HepG2 (cell line): ENCODE results near the gene CLBA1. TPM values are rescaled to one million over a fixed set of nuclear protein-coding genes. Genes with fewer than 3 reads are reported as not detected.
A peak's percentile ranks its signal among the peaks of the same experiment; 100 is the strongest.

ENCODE experiments used
- ATAC-seq: fragments of 200-7000 bp; cut with Tn5 transposase; 3 replicates; pipeline ENCODE4 v1.9.1; 2020; ENCODE audit warnings: mild to moderate bottlenecking, moderate library complexity
- BruUV-seq: library from RNA; stranded (reverse); fragments of 400-500 nt; replicated peaks from 2 replicates; lab custom pipeline; 2021; lab: Mats Ljungman, UMichigan
- CTCF ChIA-PET: fragments of 300-600 bp; formaldehyde crosslinking; extraction: SDS; loops from one replicate; lab custom pipeline; 2021; ENCODE audit warnings: low total read pairs, inconsistent platforms, low intra/inter-chr PET ratio; lab: Yijun Ruan, JAX
- POLR2A ChIA-PET: fragments of 350-600 bp; sonication (Branson Sonifier 250); formaldehyde crosslinking; loops from one replicate; lab custom pipeline; 2020; ENCODE audit warnings: antibody characterized with exemption, inconsistent platforms; lab: Yijun Ruan, JAX
- DNase-seq: peaks from one replicate; pipeline ENCODE4 v3.0.0-alpha.2; 2015; ENCODE audit warnings: low spot score
- FAIRE-seq: peaks from 3 replicates; lab custom pipeline; 2011; peaks lifted over from hg19 to GRCh38; lab: Jason Lieb, UNC
- H2AFZ ChIP-seq: one replicate; pipeline ENCODE4 v1.6.1; 2011; ENCODE audit warnings: low read length, inconsistent platforms
- H3K27ac ChIP-seq: fragments of 300-600 bp; 3 replicates; pipeline ENCODE4 v1.8.0; 2011; ENCODE audit warnings: mixed run types, mild to moderate bottlenecking, mixed read lengths, low read length, inconsistent platforms; ENCODE audit not compliant: insufficient read depth; ENCODE audit errors: extremely low read length
- H3K27me3 ChIP-seq, 2 experiments: fragments of 200-600 bp in 1 of 2; 2 replicates in 1 of 2; 3 replicates in 1 of 2; pipeline versions ENCODE4 v1.6.0 to v1.8.0; 2011; ENCODE audit warnings: low read length in 2 of 2, mild to moderate bottlenecking in 2 of 2, moderate library complexity in 2 of 2, inconsistent platforms in 1 of 2; ENCODE audit not compliant: insufficient read depth in 2 of 2, control insufficient read depth in 1 of 2
- H3K36me3 ChIP-seq, 2 experiments: fragments of 200-600 bp in 1 of 2; replicated peaks in 1 of 2; 2 replicates in 1 of 2; 3 replicates in 1 of 2; pipeline versions ENCODE4 v1.5.1 to v1.8.0; 2011; ENCODE audit warnings: low read length in 2 of 2, inconsistent platforms in 1 of 2; ENCODE audit not compliant: insufficient read depth in 2 of 2, control insufficient read depth in 1 of 2
- H3K4me1 ChIP-seq: 2 replicates; pipeline ENCODE4 v1.5.1; 2012; ENCODE audit warnings: low read length, inconsistent platforms; ENCODE audit not compliant: insufficient read depth
- H3K4me2 ChIP-seq: 2 replicates; pipeline ENCODE4 v1.6.0; 2011; ENCODE audit warnings: low read depth, low read length, inconsistent platforms
- H3K4me3 ChIP-seq, 3 experiments: fragments of 200-600 bp in 1 of 3; sonication (generic), shearing (Covaris generic) in 1 of 3; replicated peaks in 1 of 3; 2 replicates each; pipeline ENCODE4 v1.5.1; 2011 to 2016; ENCODE audit warnings: low read length in 3 of 3, inconsistent platforms in 2 of 3, low read depth in 2 of 3, mild to moderate bottlenecking in 2 of 3, control low read depth in 1 of 3, mixed read lengths in 1 of 3; ENCODE audit not compliant: insufficient read depth in 1 of 3
- H3K79me2 ChIP-seq: one replicate; pipeline ENCODE4 v1.6.1; 2011; ENCODE audit warnings: low read length, inconsistent platforms; ENCODE audit not compliant: insufficient read depth
- H3K9ac ChIP-seq: 2 replicates; pipeline ENCODE4 v1.6.0; 2011; ENCODE audit warnings: mild to moderate bottlenecking, low read depth, low read length, inconsistent platforms; ENCODE audit not compliant: insufficient read depth
- H3K9me3 ChIP-seq: 2 replicates; pipeline ENCODE4 v1.5.1; 2012; ENCODE audit warnings: mild to moderate bottlenecking, low read length
- H4K20me1 ChIP-seq: 2 replicates; pipeline ENCODE4 v1.6.0; 2011; ENCODE audit warnings: inconsistent platforms, mild to moderate bottlenecking, low read length, moderate library complexity; ENCODE audit not compliant: insufficient read depth
- ATF4 ChIP-seq, 2 experiments: fragments of 450-650 bp in 1 of 2; sonication (generic) in 1 of 2; formaldehyde crosslinking; IDR thresholded peaks; 2 replicates each; pipeline versions ENCODE4 v1.5.0 to v1.8.0; 2020 to 2022; ENCODE audit warnings: mild to moderate bottlenecking in 1 of 2, missing genetic modification reagents in 1 of 2
- CREB1 ChIP-seq, 2 experiments: fragments of 450-650 bp in 1 of 2; IDR thresholded peaks; 2 replicates each; pipeline ENCODE4 v1.6.1; 2016 to 2017; ENCODE audit warnings: control low read depth in 1 of 2, mild to moderate bottlenecking in 1 of 2, missing compliant biosample characterization in 1 of 2, missing genetic modification characterization in 1 of 2
- FOXK1 ChIP-seq: sonication (generic); formaldehyde crosslinking; IDR thresholded peaks from 2 replicates; pipeline ENCODE4 v1.4.0; 2020; ENCODE audit warnings: low read depth, missing genetic modification reagents, borderline replicate concordance
- HDAC1 ChIP-seq: sonication (generic); formaldehyde crosslinking; IDR thresholded peaks from 2 replicates; pipeline ENCODE4 v1.5.1; 2020; ENCODE audit warnings: mild to moderate bottlenecking, missing genetic modification reagents
- KMT2B ChIP-seq: IDR thresholded peaks from 2 replicates; pipeline ENCODE4 v1.6.1; 2016; ENCODE audit warnings: missing genetic modification reagents, missing compliant biosample characterization
- MTF1 ChIP-seq: sonication (generic); formaldehyde crosslinking; IDR thresholded peaks from 2 replicates; pipeline ENCODE4 v1.5.0; 2020; ENCODE audit warnings: missing genetic modification reagents
- NONO ChIP-seq, 2 experiments: fragments of 450-650 bp in 1 of 2; sonication (generic) in 1 of 2; formaldehyde crosslinking in 1 of 2; IDR thresholded peaks in 1 of 2; conservative IDR thresholded peaks in 1 of 2; 2 replicates each; pipeline versions ENCODE4 v1.6.1 to v1.8.0; 2017 to 2022; ENCODE audit warnings: mild to moderate bottlenecking in 1 of 2, missing genetic modification reagents in 1 of 2, moderate library complexity in 1 of 2
- SAP130 ChIP-seq: IDR thresholded peaks from 2 replicates; pipeline ENCODE4 v1.6.1; 2016; ENCODE audit warnings: low read depth
- SMAD3 ChIP-seq: sonication (generic); formaldehyde crosslinking; IDR thresholded peaks from 2 replicates; pipeline ENCODE4 v1.4.0; 2020; ENCODE audit warnings: missing genetic modification reagents
- ZFX ChIP-seq: sonication (generic); formaldehyde crosslinking; IDR thresholded peaks from 2 replicates; pipeline ENCODE4 v1.4.0; 2020; ENCODE audit warnings: mild to moderate bottlenecking, low read depth, missing genetic modification reagents, moderate library complexity
- ZNF230 ChIP-seq: sonication (generic); formaldehyde crosslinking; IDR thresholded peaks from 2 replicates; pipeline ENCODE4 v1.4.0; 2020; ENCODE audit warnings: mild to moderate bottlenecking, missing genetic modification reagents
- ZNF510 ChIP-seq: sonication (generic); formaldehyde crosslinking; IDR thresholded peaks from 2 replicates; pipeline ENCODE4 v1.4.0; 2020; ENCODE audit warnings: low read depth, mild to moderate bottlenecking, missing genetic modification reagents
- ZNF615 ChIP-seq: sonication (generic); formaldehyde crosslinking; IDR thresholded peaks from 2 replicates; pipeline ENCODE4 v1.5.0; 2020; ENCODE audit warnings: mild to moderate bottlenecking, missing genetic modification reagents, borderline replicate concordance
- ZNF713 ChIP-seq: sonication (generic); formaldehyde crosslinking; IDR thresholded peaks from 2 replicates; pipeline ENCODE4 v1.4.0; 2020; ENCODE audit warnings: mild to moderate bottlenecking, missing genetic modification reagents
- WGBS: methylation state at CpG from one replicate; pipeline ENCODE4 v1.1.6; 2017; ENCODE audit warnings: low lambda C conversion rate; 5-methylcytosine and 5-hydroxymethylcytosine counted together
- in situ Hi-C: cut with HindIII; loops from 2 replicates; pipeline ENCODE4 v1.10.0; 2017; ENCODE audit warnings: low pct_unique_long_range_greater_than_20kb; ENCODE audit not compliant: extremely low pct_ligation_motif_present
- intact Hi-C: fragments of 100-400 bp; cut with micrococcal nuclease; formaldehyde crosslinking; loops from one replicate; pipeline ENCODE4 v1.10.0; 2022; ENCODE audit not compliant: unreplicated experiment
- polyA plus RNA-seq, 8 experiments: library from polyadenylated mRNA; depleted of rRNA in 3 of 8; stranded (reverse) in 7 of 8; unstranded in 1 of 8; fragments of >200 nt; fragmentation: Illumina TruSeq in 4 of 8; extraction: Trizol in 4 of 8; gene quantifications; 2 replicates each; pipeline versions ENCODE4 v1.2.1 to v1.2.3, GENCODE V29; 2011 to 2016; ENCODE audit warnings: low read depth in 4 of 8, missing spikeins in 1 of 8, mixed read lengths in 1 of 8; ENCODE audit not compliant: insufficient read depth in 1 of 8
- total RNA-seq, 5 experiments: library from RNA; depleted of rRNA; stranded (reverse); fragments of >200 nt; fragmentation: Illumina TruSeq; extraction: Trizol; gene quantifications; 2 replicates each; pipeline ENCODE4 v1.2.3, GENCODE V29; 2016; ENCODE audit warnings: low read depth in 1 of 5
- TF ChIP-seq, protein P1 (sequence below): sonication (generic); formaldehyde crosslinking; IDR thresholded peaks from 2 replicates; pipeline ENCODE4 v1.5.0; 2020; ENCODE audit warnings: mild to moderate bottlenecking, missing genetic modification reagents, moderate library complexity
- TF ChIP-seq, protein P2 (sequence below): sonication (generic); formaldehyde crosslinking; IDR thresholded peaks from 2 replicates; pipeline ENCODE4 v1.9.0; 2021; ENCODE audit warnings: missing genetic modification reagents, borderline replicate concordance

Gene CLBA1
- total and polyA plus RNA-seq, 2 of the 13 experiments (the other 11 are each of a cell fraction or from before 2014, with no cell fraction given) = 1.2 to 1.4 TPM

GRCh38 chr14:105021656-105022275 is 36.2 kb downstream of the CLBA1 start:
- Histone ChIP-seq H3K4me3 (peak overlapping the region; percentile 58 to 79 (median 70)), H4K20me1 (peaks cover 7% of the 10 kb centered on the region), H2AFZ (peak overlapping the region; percentile 48), H3K9me3 (no peaks in the 10 kb centered on the region), H3K27ac (peak overlapping the region; percentile 69), H3K36me3 (peaks cover 0 to 3% of the 10 kb centered on the region in 2 experiments; a peak in 1 of 5 replicates), H3K4me2 (peak overlapping the region; percentile 93), H3K4me1 (peaks cover 55% of the 10 kb centered on the region), H3K9ac (peak overlapping the region; percentile 78), H3K27me3 (no peaks in the 10 kb centered on the region; a peak in 1 of 5 replicates), H3K79me2 (peaks cover 40% of the 10 kb centered on the region)
- DNase-seq = peak; percentile 47
- TSS peak; percentile 90 for BruUV-seq
- POLR2A ChIA-PET = interaction anchor here (0.9 to 3.6 kb wide), 4 partner anchors 17 to 269 kb away, joined by 3 to 18 read pairs (median 6); partner anchors contain the start of genes CLBA1 and SIVA1
- peak; percentile 63 for FAIRE-seq
- CTCF ChIA-PET = interaction anchor here (3.6 kb wide), 1 partner anchor 23 kb away, joined by 20 read pairs; no protein-coding TSS in a partner anchor
- intact Hi-C loops = loop anchor here (2.0 to 5.0 kb wide), 2 partner anchors 23 to 44 kb away; partner anchors contain the start of gene AHNAK2
- 14% methylated on average over 20 of the region's 20 CpGs for WGBS
- in situ Hi-C loops = no loop called here
- peak; percentile 2; the same call in 1 of the 3 replicates for ATAC-seq
- TF ChIP-seq KMT2B (CRISPR knock-in tag) (no peak; the same call in 1 of the 2 replicates), NONO (IDR thresholded peaks at IDR 0.05) (no peak), NONO (CRISPR knock-in tag; conservative IDR thresholded peaks at IDR 0.05) (peak; percentile 67; the same call in 1 of the 2 replicates), ATF4 (CRISPR knock-in tag; IDR thresholded peaks at IDR 0.05) (0 out of 4 replicates have a peak, but pooled peaks of 1 of the 2 experiments have one; percentile 31), CREB1 (IDR thresholded peaks at IDR 0.05) (no peak), CREB1 (CRISPR knock-in tag; IDR thresholded peaks at IDR 0.05) (peak; percentile 40), ZNF230 (CRISPR knock-in tag) (0 out of 2 replicates have a peak, but pooled peaks have one; percentile 77), SMAD3 (CRISPR knock-in tag) (no peak), FOXK1 (CRISPR knock-in tag) (0 out of 2 replicates have a peak, but pooled peaks have one; percentile 8), HDAC1 (CRISPR knock-in tag) (peak; percentile 53; the same call in 1 of the 2 replicates), MTF1 (0 out of 2 replicates have a peak, but pooled peaks have one; percentile 2), ZFX (peak; percentile 55), SAP130 (CRISPR knock-in tag) (peak; percentile 38; the same call in 1 of the 2 replicates), ZNF615 (0 out of 2 replicates have a peak, but pooled peaks have one; percentile 53), ZNF713 (0 out of 2 replicates have a peak, but pooled peaks have one; percentile 10), ZNF510 (CRISPR knock-in tag) (0 out of 2 replicates have a peak, but pooled peaks have one; percentile 31)
- TF ChIP-seq, protein P1, sequence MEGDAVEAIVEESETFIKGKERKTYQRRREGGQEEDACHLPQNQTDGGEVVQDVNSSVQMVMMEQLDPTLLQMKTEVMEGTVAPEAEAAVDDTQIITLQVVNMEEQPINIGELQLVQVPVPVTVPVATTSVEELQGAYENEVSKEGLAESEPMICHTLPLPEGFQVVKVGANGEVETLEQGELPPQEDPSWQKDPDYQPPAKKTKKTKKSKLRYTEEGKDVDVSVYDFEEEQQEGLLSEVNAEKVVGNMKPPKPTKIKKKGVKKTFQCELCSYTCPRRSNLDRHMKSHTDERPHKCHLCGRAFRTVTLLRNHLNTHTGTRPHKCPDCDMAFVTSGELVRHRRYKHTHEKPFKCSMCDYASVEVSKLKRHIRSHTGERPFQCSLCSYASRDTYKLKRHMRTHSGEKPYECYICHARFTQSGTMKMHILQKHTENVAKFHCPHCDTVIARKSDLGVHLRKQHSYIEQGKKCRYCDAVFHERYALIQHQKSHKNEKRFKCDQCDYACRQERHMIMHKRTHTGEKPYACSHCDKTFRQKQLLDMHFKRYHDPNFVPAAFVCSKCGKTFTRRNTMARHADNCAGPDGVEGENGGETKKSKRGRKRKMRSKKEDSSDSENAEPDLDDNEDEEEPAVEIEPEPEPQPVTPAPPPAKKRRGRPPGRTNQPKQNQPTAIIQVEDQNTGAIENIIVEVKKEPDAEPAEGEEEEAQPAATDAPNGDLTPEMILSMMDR (CRISPR knock-in tag) = peak; percentile 69
- TF ChIP-seq, protein P2, sequence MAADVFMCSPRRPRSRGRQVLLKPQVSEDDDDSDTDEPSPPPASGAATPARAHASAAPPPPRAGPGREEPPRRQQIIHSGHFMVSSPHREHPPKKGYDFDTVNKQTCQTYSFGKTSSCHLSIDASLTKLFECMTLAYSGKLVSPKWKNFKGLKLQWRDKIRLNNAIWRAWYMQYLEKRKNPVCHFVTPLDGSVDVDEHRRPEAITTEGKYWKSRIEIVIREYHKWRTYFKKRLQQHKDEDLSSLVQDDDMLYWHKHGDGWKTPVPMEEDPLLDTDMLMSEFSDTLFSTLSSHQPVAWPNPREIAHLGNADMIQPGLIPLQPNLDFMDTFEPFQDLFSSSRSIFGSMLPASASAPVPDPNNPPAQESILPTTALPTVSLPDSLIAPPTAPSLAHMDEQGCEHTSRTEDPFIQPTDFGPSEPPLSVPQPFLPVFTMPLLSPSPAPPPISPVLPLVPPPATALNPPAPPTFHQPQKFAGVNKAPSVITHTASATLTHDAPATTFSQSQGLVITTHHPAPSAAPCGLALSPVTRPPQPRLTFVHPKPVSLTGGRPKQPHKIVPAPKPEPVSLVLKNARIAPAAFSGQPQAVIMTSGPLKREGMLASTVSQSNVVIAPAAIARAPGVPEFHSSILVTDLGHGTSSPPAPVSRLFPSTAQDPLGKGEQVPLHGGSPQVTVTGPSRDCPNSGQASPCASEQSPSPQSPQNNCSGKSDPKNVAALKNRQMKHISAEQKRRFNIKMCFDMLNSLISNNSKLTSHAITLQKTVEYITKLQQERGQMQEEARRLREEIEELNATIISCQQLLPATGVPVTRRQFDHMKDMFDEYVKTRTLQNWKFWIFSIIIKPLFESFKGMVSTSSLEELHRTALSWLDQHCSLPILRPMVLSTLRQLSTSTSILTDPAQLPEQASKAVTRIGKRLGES = no peak
